GM11168 (cell line): Measurements from ENCODE around the gene ASCL4.

ENCODE experiments used
- in situ Hi-C: fragments of 300-500 bp; cut with MboI; formaldehyde crosslinking; loops from one replicate; pipeline ENCODE4 v1.12.0; 2022; ENCODE audit warnings: low sequenced_read_pairs; ENCODE audit not compliant: unreplicated experiment

ASCL4 gene

GRCh38 chr12:107776171-107776570, 1.7 kb downstream of the ASCL4 start:
- in situ Hi-C loops, result no loop called here

DNA sequence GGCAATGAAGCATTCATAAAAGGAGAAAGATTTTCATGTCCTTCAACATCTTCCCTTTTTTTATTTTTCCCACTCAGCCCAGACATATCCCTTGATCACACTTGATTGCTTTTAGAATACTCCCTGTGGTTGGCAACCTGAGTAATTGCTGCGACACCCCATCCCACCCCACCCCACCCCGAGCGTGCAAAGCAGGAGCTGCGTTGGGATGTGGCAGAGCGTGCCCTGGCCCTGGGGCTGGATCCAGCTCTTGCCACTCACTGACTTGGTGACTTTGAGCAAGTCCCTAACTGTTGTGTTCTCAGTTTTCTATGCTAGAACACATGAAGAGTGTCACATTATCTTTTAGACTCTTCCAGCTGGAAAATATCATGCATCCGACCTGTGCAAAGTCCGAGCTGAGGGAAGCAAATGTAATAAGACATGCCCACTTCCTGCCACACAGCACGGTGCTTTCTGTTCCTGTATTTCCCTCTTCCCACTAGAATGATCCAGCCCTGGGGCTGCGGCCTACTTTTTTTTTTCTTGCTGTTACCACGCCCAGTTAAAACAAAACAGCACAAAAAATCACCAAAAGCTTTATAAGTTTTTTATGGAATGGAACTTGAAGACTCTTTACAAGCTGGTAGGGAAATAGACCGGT, 4.0 kb downstream of the ASCL4 start:
- in situ Hi-C loops, result no loop called here

DNA sequence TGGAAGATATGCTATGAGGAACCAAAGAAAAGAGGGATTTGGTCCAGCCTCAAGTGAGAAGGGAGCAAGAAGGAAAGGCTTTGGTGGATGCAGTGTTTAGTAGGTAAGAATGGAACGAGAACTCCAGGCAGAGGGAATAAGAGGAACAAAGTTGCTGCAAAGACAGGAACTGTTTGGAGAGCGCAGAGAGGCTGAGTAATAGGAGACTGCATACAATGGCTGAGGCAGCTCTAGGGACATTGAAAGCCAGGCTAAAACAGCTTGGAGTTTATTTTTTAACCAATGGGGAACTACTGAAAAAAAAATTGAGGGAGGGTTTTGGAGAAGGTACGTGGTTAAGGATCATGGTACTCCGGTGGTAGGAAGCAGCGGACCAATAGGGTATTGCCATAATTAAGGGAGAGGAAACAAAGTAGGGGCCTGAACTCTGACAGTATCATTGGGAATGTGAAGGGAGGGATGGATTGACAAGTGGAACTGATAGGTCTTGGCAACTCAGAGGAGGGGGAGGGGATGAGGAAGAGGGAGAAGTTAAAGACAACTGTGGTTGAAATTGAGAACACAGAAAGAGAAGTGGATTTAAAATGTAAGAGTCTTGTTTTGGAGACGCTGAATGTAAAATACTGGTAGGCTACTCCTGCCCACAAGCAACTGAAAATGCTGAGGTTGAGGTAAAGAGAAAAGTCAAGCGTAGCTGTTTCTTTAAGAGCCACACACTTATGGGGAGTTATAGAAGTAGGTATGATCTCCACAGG, 4.8 kb downstream of the ASCL4 start:
- in situ Hi-C loops, result no loop called here

DNA sequence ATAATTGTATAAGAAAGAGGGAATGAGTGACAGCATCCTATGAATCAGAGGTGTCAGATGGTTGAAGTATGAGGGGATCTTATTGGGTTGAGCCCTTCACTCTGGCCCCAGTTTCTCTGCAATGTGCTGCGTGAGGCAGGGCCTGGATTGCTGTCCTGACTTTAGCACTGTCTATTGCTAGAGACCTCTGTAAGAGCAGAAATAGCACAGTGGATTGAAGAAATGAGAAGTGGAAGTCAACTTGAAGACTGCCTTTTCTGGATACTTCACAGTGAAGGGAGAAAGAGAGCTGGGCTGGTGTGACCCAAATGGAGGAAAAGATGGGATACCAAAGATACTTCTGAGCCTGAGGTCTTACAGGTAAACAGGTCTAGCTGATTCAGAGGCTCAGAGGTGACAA, 5.8 kb downstream of the ASCL4 start:
- in situ Hi-C loops, result no loop called here

- in situ Hi-C loops, result no loop called here
These were observed 7.6 kb downstream of the ASCL4 start for GRCh38 chr12:107782067-107782466.

DNA sequence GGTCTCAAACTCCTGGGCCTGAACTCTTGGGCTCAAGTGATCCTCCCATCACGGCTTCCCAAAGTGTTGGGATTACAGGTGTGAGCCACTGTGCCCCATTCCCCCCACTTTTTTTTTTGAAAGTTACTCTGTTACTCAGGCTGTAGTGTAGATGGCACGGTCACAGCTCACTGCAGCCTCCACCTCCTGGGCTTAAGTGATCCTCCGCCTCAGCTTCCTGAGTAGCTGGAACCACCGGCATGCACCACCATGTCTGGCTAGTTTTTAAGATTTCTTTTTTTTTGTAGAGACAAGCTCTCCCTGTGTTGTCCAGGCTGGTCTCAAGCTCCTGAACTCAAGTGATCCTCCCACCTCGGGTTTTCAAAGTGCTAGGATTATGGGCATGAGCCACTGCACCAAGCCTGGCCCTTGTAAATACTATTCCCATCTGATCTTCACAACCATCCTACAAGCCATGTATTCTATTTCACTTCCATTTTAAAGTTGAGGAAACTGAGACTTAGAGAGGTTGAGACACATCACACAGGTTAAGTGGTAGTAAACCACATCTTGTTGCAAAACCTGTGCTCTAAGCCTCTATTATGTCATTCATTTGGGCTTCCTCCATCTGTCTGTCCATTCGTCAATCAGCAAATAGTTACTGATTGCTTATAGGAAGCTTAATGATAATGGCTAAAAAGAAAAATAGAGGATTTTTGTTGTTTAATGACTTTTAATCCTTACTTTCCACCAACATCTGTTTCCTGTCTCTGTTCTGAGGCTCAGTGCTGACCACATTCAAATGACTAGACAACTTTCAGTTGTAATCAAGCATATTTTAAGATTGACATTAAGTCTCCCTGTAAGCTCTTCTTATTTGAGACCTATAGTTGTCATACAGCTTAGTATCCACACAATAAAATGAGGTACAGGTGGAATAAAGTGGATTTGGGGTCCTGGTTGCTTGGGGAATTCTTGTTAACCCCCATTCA, 9.2 kb downstream of the ASCL4 start:
- in situ Hi-C loops, result no loop called here

- in situ Hi-C loops, result no loop called here
These were observed 13.8 kb downstream of the ASCL4 start for GRCh38 chr12:107788281-107788680.

DNA sequence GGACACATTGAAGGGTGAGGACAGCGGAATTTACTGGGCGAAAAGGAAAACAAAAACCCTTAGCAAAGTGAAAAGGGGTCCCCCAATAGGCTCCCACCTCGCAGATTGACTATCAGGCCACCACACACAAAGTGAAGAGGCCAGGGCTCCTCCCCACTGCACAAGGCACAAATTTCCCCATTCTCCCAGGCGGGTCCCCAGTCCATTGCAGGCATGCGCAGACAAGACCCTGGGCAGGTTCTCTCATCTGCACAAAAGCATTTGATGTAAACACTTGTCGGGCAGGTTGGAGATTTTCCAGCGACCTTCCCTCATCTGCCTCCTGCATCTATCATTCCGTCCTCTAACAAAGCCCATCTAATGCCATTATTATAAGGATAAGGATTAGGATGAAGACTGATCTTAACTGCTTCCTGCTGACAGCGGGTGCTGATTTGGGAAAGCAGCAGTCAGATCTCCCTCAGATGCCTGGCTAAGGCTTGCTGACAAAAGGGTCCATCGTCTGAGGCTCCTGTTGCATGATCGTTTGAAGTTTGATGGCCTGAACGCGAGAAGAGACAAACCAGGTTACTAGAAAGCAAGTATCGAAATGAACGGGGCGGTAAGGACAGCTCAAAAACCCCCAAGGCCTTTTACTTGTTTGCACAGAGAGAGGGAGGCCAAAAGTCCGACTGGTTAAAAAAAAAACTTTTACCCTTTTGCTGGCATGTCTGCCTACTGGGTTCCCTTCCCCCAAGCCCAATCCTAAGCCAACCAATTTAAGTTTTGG, 14.4 kb downstream of the ASCL4 start:
- in situ Hi-C loops, result no loop called here

DNA sequence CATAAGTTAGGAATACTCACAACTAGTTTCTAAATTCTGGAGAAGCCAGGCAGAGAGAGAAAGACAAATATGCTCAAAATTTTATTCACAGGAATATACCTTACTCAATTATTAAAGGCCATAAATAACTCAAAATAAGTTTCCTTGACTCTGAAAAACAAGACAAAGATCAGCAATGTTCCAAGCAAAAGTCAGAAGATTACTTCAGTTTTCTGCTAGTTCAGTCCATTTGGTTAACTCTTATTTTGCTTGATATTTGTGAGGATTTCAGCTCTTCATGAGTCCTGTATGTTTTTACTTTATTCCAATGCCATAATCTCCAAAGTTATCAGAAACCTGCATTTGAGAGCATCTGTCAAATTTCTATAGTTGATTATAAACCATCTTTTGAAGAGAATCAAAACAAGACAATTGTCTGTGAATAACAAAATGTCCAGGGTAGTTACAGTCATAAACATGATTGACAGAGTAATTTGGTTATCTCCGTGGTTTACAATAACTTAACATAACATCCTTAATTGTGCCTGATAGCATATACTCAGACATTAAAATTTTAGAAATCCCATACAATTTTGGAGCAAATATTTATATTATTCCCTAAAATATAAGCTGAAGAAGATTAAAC, 17.1 kb downstream of the ASCL4 start:
- in situ Hi-C loops, result no loop called here

DNA sequence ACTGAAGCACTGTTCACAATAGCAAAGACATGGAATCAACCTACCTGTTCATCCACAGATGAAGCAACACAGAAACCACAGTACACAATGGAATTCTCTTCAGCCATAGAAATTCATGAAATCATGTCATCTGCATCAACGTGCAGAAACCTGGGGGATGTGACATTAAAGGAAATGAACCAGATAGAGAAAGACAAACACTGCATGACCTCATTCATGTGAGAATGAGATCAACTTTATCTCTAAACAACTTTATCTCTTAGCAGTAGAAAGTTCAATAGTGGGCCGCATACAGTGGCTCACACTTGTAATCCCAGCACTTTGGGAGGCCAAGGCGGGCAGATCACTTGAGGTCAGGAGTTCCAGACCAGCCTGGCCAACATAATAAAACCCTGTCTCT, 19.9 kb downstream of the ASCL4 start:
- in situ Hi-C loops, result no loop called here

- in situ Hi-C loops, result no loop called here
These were observed 24.1 kb downstream of the ASCL4 start for GRCh38 chr12:107798580-107798979.

DNA sequence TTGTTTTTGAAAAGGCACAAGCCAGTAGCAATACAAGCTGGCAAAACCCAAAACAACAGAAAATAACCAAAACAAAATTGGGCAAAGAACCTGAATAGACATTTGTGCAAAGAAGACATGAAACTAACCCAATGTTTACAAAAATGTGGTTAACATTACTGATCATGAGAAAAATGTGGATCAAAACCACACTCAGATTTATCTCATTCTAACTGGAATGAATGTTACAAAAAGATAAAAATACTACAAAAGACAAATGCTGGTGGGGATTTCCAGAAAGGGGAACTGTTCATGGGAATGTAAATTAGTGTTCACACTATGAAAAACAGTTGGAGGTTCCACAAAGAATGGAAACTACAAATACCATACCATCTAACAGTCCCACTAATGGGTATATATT, 26.6 kb downstream of the ASCL4 start:
- in situ Hi-C loops, result no loop called here

DNA sequence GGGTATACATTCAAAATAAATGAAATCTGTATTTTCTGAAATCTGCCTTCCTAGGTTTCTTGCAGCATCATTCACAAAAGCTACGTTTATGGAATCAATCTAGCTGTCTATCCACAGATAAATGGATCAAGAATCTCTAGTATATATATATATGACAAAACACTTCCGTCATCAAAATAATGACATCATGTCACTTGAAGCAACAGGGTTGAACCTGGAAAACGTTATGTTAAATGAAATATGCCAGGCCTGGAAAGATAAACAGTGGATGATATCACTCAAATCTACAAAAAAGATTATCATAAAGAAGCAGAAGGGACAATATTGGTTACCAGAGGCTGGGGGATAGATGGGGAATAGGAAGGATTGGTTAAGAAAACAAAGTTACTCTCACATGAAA, 28.6 kb downstream of the ASCL4 start:
- in situ Hi-C loops, result no loop called here

DNA sequence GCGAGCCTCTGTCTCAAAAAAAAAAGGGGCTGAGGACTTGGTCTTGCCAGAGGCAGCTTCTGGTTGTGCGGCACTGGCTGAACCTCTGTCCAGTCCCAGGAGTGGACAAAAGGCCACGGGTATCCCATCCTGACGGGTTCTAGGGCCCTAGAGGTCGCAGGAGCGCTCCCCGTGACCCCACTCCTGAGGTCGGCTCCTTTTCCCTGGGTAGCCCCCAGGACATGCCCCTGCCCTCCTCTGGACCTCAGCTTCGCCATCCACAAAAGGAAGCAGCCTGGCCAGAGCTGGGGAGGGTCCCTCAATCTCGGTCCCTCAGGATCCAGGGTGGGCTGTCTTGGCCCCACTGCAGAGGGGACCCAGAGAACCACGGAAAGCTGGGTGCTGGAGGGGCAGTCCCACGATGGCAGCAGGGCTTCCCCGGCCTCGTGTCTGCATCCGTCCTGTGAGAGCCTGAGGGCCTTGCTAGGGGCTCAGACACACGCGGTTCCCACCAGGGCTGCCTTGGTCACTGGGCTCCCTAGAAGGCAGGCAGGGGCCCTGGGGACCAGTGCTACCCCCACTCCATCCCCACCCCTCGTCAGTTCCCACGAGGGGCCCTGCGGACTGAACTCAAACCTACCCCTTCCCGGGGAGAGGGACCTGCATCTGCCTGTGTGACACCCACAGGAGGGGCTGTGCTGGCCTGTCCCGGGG, 31.1 kb downstream of the ASCL4 start:
- in situ Hi-C loops, result no loop called here

DNA sequence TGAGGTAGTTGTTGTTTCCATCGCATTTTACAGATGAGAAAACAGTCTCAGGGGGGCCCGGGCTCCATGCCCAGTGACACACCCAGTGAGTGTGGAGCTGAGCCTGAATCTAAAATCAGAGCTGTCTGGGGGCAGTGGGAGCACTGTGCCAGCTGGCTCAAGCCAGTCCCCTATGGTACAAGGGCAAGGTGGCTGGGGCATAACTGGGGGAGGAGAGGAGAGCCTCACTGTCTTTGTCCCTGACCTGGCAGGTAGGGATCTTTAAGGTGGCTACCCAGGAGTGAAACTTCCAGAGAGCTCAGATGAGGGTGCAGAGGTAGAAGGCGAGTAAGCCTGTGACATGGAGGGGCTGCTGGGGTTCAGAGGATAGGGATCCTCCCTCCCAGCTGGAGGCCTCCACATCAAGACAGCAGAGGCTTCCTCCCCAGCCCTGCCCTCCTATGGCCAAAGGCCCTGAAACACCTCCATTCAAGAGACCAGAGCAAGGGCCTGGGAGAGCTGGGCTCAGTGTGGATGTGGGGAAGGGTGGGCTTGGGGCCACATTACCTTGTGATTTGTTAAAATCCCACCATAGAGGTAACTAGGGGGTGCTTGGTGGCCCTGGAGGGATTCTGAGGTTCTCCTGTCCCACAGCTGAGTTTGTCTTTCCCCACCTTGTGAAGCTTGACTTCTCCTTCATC, 33.1 kb downstream of the ASCL4 start:
- in situ Hi-C loops, result no loop called here

GRCh38 chr12:107817250-107817649, 42.7 kb downstream of the ASCL4 start:
- in situ Hi-C loops, result no loop called here

DNA sequence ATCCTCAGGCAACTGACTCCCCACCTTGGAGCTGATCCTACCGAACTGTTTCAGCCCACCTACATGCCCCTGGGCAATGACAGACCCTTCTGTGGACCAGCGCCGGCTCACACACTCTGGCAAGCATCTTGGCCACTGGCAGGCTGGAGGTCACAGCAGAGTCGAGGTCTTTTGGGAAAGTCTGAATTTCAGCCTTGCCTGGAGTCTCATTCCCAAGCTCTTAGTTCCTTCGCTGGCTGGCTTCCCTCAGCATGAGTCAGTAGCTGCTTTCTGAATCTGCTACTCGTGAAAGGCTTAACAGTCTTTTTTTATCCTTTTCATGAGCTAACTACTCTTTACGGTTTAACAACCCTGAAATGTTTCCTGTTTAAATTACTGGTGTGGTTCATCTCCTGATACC, 44.5 kb downstream of the ASCL4 start:
- in situ Hi-C loops, result no loop called here

DNA sequence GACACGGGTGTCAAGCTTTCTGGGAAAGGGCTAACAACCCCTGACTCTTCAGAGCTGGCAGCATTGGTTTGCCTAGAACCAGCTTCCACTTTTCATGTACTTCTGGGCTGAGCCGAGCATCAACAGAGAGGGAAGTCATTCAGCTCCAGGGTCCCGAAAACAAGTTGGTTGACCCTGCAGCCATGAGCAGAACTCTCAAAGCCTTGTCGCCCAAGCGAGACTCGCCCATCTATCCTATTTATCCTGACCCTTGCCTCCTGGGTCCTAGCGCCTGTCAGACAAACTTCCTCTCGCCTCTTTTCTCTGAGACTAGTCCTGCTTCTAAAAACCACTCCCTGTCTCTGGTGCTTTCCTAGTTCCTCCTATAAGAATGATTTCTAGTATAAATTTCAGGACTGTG, 47.9 kb downstream of the ASCL4 start:
- in situ Hi-C loops, result no loop called here
